ENCODE measurements around the gene FAM174C.
A peak's percentile ranks its signal among the peaks of the same experiment; 100 is the strongest.

FAM174C gene

DNA sequence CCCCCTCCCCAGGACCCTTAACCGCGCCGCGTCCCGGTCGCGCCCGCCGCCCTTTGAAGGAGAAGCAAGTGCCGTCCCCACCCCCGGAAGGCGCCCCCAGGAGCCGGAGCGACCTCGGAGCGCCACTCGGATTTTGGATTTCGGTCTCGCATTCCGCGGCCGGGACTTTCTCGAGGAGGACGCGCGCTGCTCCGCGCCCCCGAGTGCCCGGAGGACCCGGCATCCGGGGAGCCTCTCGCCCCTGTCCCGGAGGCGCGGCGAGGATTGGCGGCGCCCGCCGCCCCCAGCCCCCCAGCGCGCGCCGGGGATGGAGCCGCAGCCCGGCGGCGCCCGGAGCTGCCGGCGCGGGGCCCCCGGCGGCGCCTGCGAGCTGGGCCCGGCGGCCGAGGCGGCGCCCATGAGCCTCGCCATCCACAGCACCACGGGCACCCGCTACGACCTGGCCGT, 25.3 kb upstream of the FAM174C start:
- DNase-seq (ENCODE audit: low read depth in 2 of 2), result no peak

GRCh38 chr19:1250437-1251260, 24.7 kb upstream of the FAM174C start:
- DNase-seq (ENCODE audit: low read depth in 2 of 2), result no peak

GRCh38 chr19:1251330-1252220, 23.8 kb upstream of the FAM174C start:
- DNase-seq (ENCODE audit: low read depth in 2 of 2), result no peak

- no peak for DNase-seq (ENCODE audit: low read depth in 2 of 2)
These were observed 23.0 kb upstream of the FAM174C start for GRCh38 chr19:1252221-1252820.

- no peak for DNase-seq (ENCODE audit: low read depth in 2 of 2)
These were observed 22.4 kb upstream of the FAM174C start for GRCh38 chr19:1252821-1253513.

- no peak for DNase-seq (ENCODE audit: low read depth in 2 of 2)
These were observed 21.7 kb upstream of the FAM174C start for GRCh38 chr19:1253514-1254080.

- no peak for DNase-seq (ENCODE audit: low read depth in 2 of 2)
These were observed 21.2 kb upstream of the FAM174C start for GRCh38 chr19:1254081-1254527.

DNA sequence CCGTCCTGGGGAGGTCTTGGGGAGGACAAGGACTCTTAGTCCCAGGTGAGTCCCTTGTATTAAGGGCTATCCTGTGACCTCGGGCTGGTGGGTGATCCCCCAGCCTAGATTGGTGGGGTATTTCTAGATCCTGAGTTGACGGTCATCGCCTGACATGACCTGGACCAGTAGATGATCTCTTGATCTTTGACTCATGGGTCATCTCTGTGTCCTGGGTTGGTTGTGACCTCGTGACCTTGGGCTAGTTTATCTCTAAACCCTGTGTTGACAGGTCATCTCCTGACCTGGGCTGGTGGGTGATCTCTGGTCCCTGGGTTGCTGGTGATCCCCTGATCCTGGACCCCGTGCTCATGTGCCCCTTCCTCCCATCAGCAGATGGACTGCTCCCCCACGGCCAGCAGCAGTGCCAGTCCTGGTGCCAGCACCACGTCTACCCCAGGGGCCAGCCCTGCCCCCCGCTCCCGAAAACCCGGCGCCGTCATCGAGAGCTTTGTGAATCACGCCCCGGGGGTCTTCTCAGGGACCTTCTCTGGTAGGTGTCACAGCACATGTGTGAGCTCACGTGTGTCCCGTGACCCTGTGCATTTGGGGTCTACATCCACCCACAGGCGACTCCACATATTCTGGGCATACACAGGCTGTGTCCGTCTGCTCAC, 20.7 kb upstream of the FAM174C start:
- DNase-seq (ENCODE audit: low read depth in 2 of 2), result no peak

- no peak for DNase-seq (ENCODE audit: low read depth in 2 of 2)
These were observed 19.9 kb upstream of the FAM174C start for GRCh38 chr19:1255186-1256161.

- no peak for DNase-seq (ENCODE audit: low read depth in 2 of 2)
These were observed 18.5 kb upstream of the FAM174C start for GRCh38 chr19:1256646-1257474.

DNA sequence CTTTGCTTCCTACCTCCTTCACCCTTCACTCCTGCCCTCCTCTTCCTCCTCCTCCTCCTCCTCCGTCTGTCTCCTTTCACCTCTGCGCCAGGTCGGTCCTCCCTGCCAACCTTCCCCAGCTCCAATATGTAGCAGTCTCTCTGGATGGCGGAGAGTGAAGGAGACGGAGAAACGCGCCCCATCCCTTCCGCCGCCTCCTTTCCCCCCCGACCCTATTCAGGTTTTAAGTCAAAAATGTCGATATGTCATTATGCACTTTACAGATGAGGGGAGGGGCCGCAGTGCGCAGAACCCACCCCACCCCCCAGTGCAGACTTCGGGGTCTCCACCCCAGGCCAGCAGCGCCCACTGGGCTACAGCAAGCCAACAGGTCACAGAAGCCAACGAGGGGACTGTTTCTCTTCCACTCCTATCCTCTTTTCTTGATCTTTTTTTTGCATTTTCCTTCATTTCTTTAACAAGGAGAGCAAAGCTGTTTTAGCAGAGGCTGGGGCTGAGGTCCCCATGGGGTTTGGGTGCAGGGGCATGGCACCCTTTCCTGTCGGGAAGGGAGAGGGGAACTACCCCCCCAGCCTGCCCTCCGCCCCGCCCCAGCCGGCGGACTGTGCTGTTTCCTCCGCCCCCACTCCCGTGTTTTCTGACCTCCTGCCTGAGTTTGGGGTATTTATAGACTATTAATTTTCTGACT, 17.7 kb upstream of the FAM174C start:
- no peak for DNase-seq (ENCODE audit: low read depth in 2 of 2)

DNA sequence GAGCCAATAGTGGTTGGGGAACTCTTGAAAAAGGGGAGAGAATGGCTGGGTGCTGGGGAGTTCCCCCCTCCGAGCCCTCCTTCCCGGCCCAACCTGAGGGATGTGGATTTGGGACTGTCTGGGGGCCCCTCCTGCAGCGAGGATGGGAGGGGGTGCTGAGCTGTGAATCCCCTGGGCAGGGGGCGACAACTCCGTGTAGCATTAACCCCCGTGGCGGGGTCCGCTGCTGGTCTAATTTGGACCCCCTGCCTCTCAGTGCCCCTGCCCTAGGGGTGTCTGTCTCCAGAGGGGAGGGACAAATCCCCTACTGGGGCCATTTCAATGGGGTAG, 17.2 kb upstream of the FAM174C start:
- no peak for DNase-seq (ENCODE audit: low read depth in 2 of 2)

GRCh38 chr19:1258707-1259205, 16.6 kb upstream of the FAM174C start:
- no peak for DNase-seq (ENCODE audit: low read depth in 2 of 2)

DNA sequence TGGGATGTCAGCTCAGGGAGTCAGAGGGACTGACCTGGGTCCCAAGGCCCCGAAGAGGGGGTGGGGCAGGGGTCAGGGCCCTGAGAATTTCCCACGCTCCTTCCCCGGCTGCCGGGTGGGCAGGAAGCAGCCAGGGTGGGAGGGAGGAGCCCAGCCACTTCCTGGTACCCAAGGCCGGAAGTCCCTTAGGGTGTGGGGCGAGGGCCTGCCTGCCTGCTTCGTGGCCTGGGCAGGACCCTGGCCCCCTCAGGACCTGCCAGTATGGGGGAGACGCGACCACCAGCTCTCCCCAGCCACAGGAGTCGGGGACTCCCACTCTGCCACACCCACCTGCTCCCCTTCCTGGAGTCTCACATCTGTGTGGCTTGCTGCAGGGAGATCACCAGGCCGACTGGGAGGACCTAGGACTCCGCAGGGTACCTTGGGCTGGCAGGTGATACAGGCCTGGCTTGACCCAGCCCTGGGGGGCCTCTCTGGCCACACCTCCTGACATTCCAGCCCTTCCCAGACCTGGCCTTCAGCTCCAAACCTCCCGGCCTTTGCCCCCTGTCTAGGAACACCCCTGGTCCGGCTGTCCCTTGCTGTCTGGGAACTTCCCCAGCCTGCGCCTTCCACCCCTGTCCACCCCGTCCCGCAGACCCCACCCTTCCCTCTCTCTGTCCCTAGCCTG, 16.0 kb upstream of the FAM174C start:
- no peak for DNase-seq (ENCODE audit: low read depth in 2 of 2)

GRCh38 chr19:1259876-1260748, 15.2 kb upstream of the FAM174C start:
- DNase-seq (ENCODE audit: low read depth in 2 of 2), result no peak

- peak; percentile 90 to 98 for DNase-seq (ENCODE audit: low read depth in 2 of 2)
These were observed 14.4 kb upstream of the FAM174C start for GRCh38 chr19:1260749-1261537.
